Motor neuron (in vitro differentiated cells): ENCODE measurements around the gene NAPA. TPM values are rescaled to one million over a fixed set of nuclear protein-coding genes. Genes with fewer than 3 reads are reported as not detected.

Experiments used
- ATAC-seq, 8 experiments: fragments of 200-7000 bp; cut with Tn5 transposase; replicated peaks in 6 of 8; 2 replicates each; pipeline ENCODE4 v1.8.0; 2021; ENCODE audit warnings: mild to moderate bottlenecking in 8 of 8, moderate library complexity in 8 of 8
- H3K27ac ChIP-seq, 2 donors: fragments of 250-450 bp; sonication (Bioruptor Pico); 2 replicates each; pipeline ENCODE4 v1.9.0; 2021; ENCODE audit warnings: antibody characterized with exemption in 2 of 2, mild to moderate bottlenecking in 2 of 2, moderate library complexity in 1 of 2
- H3K4me1 ChIP-seq, 2 donors: fragments of 250-450 bp; sonication (Bioruptor Pico); replicated peaks in 1 of 2; 2 replicates each; pipeline ENCODE4 v1.6.1; 2021; ENCODE audit warnings: antibody characterized with exemption in 2 of 2, mild to moderate bottlenecking in 2 of 2, moderate library complexity in 1 of 2
- H3K4me3 ChIP-seq, 5 donors: fragments of 250-450 bp; sonication (Bioruptor Pico); 2 replicates each; pipeline ENCODE4 v1.9.0; 2021; ENCODE audit warnings: antibody characterized with exemption in 5 of 5, mild to moderate bottlenecking in 5 of 5, moderate library complexity in 4 of 5
- WGBS, 10 experiments: fragments of 450-650 bp; shearing (Covaris generic); methylation state at CpG; one replicate each; pipeline ENCODE4 v1.0.0; 2022; 5-methylcytosine and 5-hydroxymethylcytosine counted together
- in situ Hi-C, 9 experiments: fragments of 400-800 bp; cut with MboI; loops; one replicate each; pipeline ENCODE4 v1.15.0; 2021; ENCODE audit warnings: low sequenced_read_pairs in 9 of 9, low pct_unique_long_range_greater_than_20kb in 2 of 9; ENCODE audit not compliant: unreplicated experiment in 9 of 9
- total RNA-seq, 8 experiments: library from RNA; unstranded; fragments of 300-600 nt; gene quantifications; 2 replicates each; pipeline versions ENCODE4 v1.2.3 to v1.2.4, GENCODE V29; 2022

Gene NAPA
- total RNA-seq, 8 experiments from 2014 or later = 65.3 to 168 (median 103) TPM

DNA sequence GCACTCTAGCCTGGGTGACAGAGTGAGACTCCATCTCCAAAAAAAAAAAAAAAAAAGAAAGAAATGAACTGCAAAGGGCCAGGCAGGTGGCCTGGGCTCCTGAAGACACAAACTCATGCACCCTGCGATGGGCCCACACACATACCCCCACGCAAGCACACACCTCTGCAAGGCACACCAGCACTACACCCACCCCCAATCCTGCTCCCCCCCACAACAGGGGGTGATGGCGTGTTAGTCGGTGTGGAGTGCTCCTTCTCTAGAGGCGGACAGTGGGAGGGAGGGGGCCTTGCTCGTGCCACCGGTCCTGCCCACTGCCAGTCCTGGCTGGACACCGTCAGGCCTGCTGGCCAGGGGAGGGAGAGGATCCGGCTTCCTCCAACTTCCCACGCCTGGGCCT lies 41.5 kb downstream of the NAPA start:
- Histone ChIP-seq H3K27ac (no peak overlapping the region), H3K4me3 (no peak overlapping the region), H3K4me1 (peaks cover 16 to 29% of the 10 kb centered on the region in 2 donors)
- WGBS, 10 experiments = 60 to 68% methylated on average over 1 to 4 of the region's 10 CpGs; no CpG with 5 or more reads in 8 of the 10 experiments
- in situ Hi-C loops = no loop called here
- no peak for ATAC-seq

DNA sequence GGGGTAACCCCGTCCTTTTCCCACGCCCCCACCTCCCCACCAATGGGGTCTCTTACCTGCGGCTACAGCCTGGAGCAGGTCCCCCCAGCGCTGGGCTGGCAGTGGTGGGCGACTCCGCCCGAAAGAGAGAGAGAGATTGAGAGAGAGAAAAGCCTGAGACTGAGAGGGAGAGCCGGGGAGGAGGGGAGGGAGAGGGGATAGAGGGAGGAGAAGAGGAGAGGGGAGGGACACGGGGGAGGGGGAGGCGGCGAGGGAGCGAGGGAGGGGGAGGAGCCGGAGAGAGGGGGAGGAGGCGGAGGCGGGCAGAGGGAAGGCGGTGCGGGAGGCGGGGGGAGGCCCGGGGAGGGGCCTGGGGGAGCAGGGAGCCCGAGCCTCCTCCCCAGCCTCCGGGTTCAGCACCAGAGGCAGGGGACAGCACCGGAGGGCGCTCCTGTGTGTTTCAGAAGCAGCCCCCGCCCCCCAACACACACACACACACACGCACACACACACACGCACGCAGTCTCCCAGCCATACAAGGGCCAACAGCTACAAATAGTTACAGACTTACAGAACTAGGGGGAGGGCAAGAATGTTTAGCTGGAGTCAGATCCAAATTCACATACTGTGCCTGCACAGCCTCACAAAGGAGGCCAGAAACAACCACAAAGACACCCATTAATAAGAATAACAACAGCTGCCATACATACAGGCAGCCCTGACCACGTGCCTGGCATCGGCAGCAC lies 43.0 kb downstream of the NAPA start, which contains the start of gene SLC8A2:
TSS of gene SLC8A2 (minus strand) at position 161 of the 725 bp plus-strand sequence. CDS start 5,490 bp downstream, outside the sequence.
- peaks cover 16 to 29% of the 10 kb centered on the region in 2 donors for H3K4me1 ChIP-seq
- H3K4me3 ChIP-seq = peak within 1 kb of the TSS; percentile 39 to 47 (median 45)
- 0 to 60% (median 20%) methylated on average over 1 to 6 of the region's 29 CpGs; no CpG with 5 or more reads in 4 of the 10 experiments for WGBS, 10 experiments
- H3K27ac ChIP-seq = no peak within 1 kb of the TSS
- ATAC-seq = peak; percentile 61 to 80 (median 78)
- in situ Hi-C loops = no loop called here

DNA sequence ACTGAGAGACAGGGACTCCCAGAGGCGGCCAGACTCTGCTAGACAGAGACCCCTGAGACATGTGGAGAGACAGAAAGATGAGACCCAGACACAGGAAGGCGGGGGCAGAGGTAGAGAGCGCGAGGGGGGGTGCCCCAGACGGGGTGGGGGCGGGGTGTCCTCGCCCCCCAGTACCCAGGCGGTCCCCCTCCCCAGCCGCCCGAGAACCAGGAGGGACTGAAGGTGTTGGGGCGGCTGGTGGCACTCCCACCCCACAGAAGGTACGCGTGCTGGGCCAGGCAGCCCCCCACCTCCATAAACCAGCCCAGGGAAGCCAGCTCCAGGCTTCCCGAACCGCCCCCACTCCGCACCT lies 43.5 kb downstream of the NAPA start:
- in situ Hi-C loops = no loop called here
- Histone ChIP-seq H3K4me3 (peak overlapping the region; percentile 39 to 47 (median 45)), H3K4me1 (peaks cover 16 to 29% of the 10 kb centered on the region in 2 donors), H3K27ac (no peak overlapping the region)
- WGBS, 10 experiments = 0 to 29% methylated on average over 1 of the region's 16 CpGs; no CpG with 5 or more reads in 8 of the 10 experiments
- peak in 3 of 8 experiments; percentile 0 to 5 (median 4) for ATAC-seq

DNA sequence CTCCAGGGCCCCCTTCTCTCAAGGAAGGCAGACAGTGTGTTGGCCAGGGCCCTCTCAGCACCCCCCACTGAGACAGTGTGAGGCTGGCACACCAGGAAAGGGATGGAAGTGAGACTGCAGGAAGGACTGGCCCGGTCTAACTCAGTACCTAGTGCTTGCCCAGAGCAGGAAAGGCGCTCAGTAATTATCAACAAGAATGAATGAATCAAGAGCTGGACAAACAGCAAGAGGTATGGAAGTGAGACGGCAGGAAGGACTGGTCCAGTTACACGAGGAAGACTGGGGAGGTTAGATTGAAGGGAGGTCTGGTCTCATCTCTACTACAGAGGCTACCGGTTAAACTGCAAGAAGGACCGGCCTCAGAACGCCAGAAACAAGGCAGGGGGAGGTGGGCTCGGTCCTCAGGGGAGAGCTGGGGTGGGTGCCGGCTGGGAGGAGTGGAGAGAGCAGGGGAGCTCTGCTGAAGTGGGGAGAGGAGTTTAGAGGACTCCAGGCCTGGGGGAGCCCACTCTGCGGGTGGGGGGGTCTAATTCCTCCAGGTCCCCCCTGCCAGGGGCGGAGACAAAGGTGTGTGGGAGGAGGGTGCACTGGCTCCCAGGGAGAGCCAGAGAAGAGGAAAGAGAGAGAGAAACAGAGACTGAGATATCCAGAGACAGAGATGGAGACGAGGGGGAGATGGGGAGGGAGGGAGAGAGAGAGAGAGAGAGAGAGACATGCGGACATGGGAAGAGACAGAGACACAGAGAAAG lies 44.2 kb downstream of the NAPA start:
- WGBS, 10 experiments = 0 to 30% (median 13%) methylated on average over 1 to 6 of the region's 13 CpGs; no CpG with 5 or more reads in 1 of the 10 experiments
- Histone ChIP-seq H3K4me3 (peak overlapping the region; percentile 39 to 47 (median 45)), H3K4me1 (peaks cover 20 to 29% of the 10 kb centered on the region in 2 donors), H3K27ac (no peak overlapping the region)
- ATAC-seq = no peak
- in situ Hi-C loops = no loop called here

DNA sequence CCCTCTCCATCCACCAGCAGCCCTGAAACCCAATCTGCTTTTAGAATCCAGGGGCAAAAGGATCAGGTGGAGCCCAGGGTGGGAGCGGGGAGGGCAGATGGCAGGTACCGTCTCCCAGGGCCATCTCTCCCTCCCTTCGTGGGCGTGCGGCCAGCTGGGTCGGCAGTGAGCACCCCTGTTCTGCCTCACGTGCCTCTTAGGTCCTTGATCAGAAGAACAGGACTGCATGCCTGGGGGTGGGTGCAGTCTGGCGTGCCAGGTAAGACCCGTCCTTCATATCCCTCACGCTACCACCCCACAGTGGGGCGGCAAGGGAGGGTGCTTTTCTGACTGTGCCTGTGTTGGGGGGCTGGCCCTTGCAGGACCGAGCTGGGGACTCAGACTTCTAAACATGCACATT lies 45.1 kb downstream of the NAPA start:
- ATAC-seq = peak in 1 of 8 experiments; percentile 1
- WGBS, 10 experiments = 0 to 33% (median 10%) methylated on average over 2 to 3 of the region's 12 CpGs; no CpG with 5 or more reads in 6 of the 10 experiments
- no peak overlapping the region for H3K27ac ChIP-seq
- in situ Hi-C loops = no loop called here
- peak overlapping the region in 3 of 5 donors; percentile 6 to 45 (median 40) for H3K4me3 ChIP-seq
- H3K4me1 ChIP-seq = peaks cover 27 to 36% of the 10 kb centered on the region in 2 donors

DNA sequence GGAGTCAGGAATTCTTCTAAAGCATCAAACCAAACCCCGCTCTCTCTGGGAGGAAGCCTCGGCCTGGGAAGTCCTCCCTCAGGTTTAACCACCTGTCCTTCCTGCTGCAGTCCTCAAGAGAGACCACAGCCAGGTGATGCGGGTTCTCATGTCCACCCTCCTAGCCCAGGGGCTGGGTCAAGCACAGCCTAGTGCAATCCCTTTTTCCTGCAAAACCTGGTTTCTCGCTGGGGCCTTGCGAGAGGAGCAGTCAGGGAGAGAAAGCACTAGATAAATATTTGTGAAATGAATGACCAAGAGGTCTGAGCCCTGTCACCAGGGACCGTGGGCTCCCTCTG lies 45.5 kb downstream of the NAPA start:
- H3K4me3 ChIP-seq = peak overlapping the region in 2 of 5 donors; percentile 40 to 45
- no peak overlapping the region for H3K27ac ChIP-seq
- ATAC-seq = peak in 1 of 8 experiments; percentile 7
- WGBS, 10 experiments = 0 to 4% methylated on average over 1 to 5 of the region's 6 CpGs; no CpG with 5 or more reads in 8 of the 10 experiments
- in situ Hi-C loops = no loop called here
- peaks cover 31 to 40% of the 10 kb centered on the region in 2 donors for H3K4me1 ChIP-seq

DNA sequence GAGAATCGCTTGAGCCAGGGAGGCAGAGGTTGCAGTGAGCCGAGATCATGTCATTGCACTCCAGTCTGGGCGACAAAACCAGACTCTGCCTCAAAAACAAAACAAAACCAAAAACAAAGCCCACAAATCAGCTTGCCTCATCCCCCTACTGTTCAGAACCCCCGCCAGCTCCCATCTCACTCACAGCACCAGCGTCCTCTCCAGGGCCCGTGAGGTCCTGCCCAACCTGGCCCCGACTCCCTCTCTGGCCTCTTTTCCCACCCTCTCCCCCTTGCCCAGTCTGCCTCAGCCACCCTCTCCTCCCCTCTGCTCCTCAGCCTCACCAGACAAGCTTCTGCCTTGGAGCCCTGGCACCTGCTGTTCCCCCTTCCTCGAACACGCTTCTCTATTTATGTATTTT lies 46.9 kb downstream of the NAPA start:
- 43 to 83% (median 59%) methylated on average over 1 to 3 of the region's 9 CpGs; no CpG with 5 or more reads in 5 of the 10 experiments for WGBS, 10 experiments
- H3K4me1 ChIP-seq = peaks cover 34 to 40% of the 10 kb centered on the region in 2 donors
- no peak for ATAC-seq
- no peak overlapping the region for H3K4me3 ChIP-seq
- no peak overlapping the region for H3K27ac ChIP-seq
- in situ Hi-C loops = no loop called here

DNA sequence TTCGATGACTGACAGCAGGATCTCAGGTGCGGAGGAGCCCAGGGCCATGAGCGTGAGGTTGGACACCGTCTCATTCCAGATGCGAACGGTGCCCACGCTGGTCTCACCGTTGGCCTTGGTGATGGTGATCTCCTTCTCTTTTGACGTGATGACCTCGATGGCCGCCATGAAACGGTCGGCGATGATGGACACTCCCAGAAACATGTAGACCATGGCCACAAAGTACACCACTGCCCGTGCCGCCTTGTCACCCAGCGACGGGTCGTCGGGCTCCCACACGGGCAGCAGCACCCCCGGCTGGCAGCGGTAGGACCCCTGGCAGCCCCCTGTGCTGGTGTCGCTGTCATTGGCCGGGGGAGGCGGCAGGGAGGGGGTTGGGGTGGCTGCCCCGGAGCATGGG lies 48.9 kb downstream of the NAPA start:
- WGBS, 10 experiments = 100% methylated on average over 1 to 3 of the region's 27 CpGs; no CpG with 5 or more reads in 7 of the 10 experiments
- in situ Hi-C loops = no loop called here
- no peak overlapping the region for H3K4me3 ChIP-seq
- H3K27ac ChIP-seq = no peak overlapping the region
- H3K4me1 ChIP-seq = peaks cover 29 to 30% of the 10 kb centered on the region in 2 donors
- no peak for ATAC-seq

DNA sequence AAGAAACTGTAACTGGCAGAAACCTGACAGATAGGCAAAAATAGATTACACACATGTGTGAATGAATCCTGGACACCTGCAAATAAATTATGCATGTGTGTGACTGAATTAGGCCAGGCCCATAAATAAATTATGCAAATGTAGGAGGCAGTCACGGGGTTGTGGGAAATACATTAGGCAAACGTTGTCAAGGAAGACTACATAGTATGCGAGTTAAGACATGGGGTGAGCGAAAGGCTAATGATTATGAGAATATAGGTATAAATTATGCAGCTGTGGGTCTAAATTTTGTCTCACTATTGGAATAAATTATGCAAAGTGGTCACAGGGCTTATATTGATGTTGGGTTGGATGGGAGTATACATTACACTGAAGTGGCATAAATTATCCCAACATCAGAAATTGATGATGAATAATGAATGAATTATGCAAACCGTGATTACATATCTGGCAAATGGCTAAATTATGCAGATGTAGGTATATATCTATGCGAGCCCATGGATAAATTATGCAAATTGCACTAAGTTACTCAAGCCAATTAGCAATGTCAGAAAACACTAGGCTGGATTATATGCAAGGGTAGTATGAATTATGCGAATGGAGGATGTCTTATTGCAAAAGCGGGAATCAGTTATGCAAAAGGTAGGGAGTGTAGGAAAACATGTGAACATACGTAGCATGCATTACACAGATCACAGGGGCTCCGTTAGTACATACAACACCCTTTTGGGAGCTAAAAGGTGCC lies 50.0 kb downstream of the NAPA start:
- Histone ChIP-seq H3K27ac (no peak overlapping the region), H3K4me3 (no peak overlapping the region), H3K4me1 (peaks cover 21 to 24% of the 10 kb centered on the region in 2 donors)
- in situ Hi-C loops = no loop called here
- peak; percentile 75 to 86 (median 80) for ATAC-seq
- WGBS, 10 experiments = 0 to 52% (median 29%) methylated on average over 3 to 10 of the region's 10 CpGs

DNA sequence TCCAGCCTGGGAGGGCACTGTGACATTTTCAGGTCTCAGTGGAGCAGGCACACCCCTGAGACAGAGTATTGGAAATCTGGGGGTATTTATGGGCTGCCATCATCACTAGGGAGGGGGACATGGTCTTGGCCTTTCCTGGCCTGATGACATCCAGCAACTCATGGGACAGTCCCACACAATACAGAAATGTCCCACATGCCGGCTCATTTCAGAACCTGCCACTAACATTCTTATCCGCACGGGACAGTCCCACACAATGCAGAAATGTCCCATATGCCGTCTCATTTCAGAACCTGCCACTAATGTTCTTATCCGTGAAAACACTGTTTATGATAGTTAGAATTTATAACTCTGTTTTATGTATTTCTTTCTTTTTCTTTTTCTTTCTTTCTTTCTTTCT lies 53.0 kb downstream of the NAPA start:
- Histone ChIP-seq H3K27ac (no peak overlapping the region), H3K4me1 (peaks cover 10 to 18% of the 10 kb centered on the region in 2 donors), H3K4me3 (no peak overlapping the region)
- 75 to 100% (median 89%) methylated on average over 1 to 4 of the region's 5 CpGs; no CpG with 5 or more reads in 1 of the 10 experiments for WGBS, 10 experiments
- ATAC-seq = no peak
- in situ Hi-C loops = no loop called here

DNA sequence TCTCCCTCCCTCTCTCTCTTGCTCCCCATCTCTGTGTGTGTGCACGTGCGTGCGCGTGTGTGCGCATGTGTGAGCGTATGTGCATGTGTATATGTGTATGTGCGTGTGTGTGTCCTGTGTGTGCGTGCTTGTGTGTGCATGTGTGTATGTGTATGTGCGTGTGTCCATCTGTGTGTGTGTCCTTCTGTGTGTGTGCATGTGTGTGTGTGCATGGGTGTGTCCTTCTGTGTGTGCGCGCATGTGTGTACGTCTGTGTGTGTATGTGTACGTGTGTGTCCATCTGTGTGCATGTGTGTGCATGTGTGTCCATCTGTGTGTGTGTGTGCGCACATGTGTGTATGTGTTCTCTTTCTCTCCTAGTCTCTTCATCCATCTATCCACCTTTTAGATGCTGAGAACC lies 55.4 kb downstream of the NAPA start:
- no peak for ATAC-seq
- peaks cover 1 to 4% of the 10 kb centered on the region in 2 donors for H3K4me1 ChIP-seq
- WGBS, 10 experiments = 18 to 100% (median 72%) methylated on average over 2 to 11 of the region's 14 CpGs; no CpG with 5 or more reads in 2 of the 10 experiments
- H3K4me3 ChIP-seq = no peak overlapping the region
- in situ Hi-C loops = no loop called here
- H3K27ac ChIP-seq = no peak overlapping the region

DNA sequence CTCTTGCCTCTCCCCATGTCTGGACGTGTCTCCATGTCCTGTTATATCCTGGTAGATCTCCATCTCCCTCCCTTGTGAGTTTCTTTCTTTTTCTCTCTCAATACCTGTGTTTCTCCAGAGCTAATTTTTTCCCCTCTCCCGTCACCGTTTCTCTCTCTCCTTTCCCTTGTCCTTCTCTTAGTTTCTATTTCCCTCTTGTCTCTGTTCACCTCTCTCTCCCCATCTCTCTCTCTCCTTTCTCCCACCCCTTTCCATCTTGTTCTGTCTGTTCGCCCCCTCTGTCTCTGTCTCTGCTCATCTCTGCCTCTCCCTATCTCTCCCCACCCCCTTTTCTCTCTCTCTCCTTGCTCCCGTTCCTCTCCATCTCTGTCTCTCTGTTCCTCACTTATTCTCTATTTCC lies 56.2 kb downstream of the NAPA start:
- Histone ChIP-seq H3K4me3 (no peak overlapping the region), H3K27ac (no peak overlapping the region), H3K4me1 (no peaks in the 10 kb centered on the region)
- ATAC-seq = no peak
- WGBS, 10 experiments = 10 to 81% (median 43%) methylated on average over 1 to 5 of the region's 5 CpGs; no CpG with 5 or more reads in 3 of the 10 experiments
- in situ Hi-C loops = no loop called here
